Embryonic facial prominence (tissue), 1 donor: Measurements from ENCODE around the gene CARMIL3.

ENCODE experiments used
- DNase-seq: peaks from one replicate; pipeline ENCODE4 v3.0.0-alpha.2; 2016; ENCODE audit errors: extremely low spot score

CARMIL3 gene

DNA sequence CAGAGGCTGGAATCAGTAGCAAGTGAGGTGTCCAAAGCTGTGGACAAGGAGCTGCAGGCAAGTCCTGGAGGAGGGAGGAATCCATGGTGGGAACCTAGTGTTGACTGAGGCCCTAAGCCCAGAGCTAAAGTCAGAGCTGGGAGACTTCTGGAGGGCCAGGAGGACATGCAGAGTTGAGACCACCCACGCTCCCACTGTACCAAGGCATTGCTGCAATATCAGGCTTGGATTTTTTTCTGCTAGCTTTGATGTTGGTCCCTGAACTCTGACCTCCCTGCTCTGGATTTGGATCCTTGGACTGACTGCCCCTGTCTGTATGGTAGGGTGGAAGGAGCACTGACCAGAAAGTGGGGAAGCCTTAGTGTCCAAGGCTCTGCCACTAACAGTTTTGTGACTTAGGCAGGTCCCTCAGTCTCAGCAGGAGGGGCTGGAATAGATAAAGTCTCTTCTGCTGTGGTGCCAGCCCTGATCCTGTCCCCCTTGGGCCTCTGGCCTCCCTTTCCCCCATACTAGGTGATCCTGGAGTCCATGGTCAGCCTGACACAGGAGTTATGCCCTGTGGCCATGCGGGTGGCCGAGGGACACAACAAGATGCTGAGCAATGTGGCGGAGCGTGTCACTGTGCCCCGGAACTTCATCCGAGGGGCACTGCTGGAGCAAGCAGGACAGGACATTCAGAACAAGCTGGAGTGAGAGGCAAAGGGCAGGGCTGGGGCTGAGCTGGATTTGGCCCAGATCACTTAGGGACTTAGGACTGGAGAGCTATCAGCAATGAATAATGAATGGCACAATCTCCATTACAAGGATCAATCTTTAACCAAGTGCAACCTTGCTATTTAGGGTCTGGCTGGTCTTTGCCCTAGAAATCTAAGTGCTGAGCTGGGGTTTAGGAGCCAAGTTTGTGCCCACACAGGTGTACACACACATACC is 9.4 kb downstream of the CARMIL3 start:
- DNase-seq: no peak

GRCh38 chr14:24062216-24062980 is 10.6 kb downstream of the CARMIL3 start:
- no peak for DNase-seq

DNA sequence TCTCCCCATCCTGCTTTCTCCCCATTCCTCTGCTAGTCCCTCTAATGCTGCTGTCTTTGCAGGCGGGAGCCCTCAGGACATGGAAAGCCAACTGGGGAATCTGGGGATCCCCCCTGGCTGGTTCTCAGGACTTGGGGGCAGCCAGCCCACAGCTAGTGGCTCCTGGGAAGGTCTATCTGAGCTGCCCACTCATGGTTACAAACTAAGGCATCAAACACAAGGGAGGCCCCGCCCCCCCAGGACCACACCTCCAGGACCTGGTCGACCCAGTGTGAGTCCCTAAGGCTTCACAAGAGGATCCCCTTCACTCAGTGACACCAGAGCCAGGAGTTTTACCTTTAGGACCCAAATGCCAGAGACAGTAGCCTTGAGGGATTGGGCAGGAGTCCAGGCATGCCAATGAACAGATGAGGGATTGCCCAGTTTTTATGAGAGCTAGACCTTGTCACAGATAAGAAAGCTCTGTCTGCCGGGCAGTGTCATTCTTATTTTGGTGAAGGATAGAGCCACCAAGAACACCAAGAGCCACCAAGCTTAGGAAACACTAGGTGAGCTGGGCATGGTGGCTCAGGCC is 11.5 kb downstream of the CARMIL3 start:
- no peak for DNase-seq

DNA sequence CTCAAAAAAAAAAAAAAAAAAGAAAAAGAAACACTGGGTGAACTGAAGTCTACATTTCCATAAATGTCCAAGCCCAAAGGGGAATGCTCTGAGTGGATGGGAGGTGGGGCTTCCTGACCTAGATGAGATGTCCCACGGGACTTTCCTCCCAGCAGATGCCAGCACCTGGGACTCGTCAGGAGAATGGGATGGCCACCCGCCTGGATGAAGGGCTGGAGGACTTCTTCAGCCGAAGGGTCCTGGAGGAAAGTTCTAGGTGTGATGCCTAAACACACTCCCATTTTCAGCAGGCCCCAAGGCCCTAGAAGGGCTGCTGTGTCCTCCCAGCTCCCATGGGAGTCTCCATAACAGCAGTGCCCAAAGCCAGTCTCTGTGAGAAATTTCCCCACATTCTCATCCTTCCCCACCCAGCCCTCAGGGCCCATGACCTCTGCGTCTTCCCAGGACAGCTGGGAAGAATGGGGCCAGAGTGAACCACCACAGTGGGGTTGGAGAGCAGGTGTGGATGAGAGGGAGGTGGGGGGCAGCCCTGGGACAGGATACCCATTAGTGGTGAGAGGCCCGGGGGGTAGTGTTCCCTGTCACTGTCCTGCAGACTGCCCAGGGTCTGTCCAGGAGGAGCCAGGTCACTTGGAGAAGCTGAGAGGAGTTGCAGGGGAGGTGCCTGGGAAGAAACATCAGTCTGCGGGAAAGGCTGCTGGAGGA is 12.4 kb downstream of the CARMIL3 start:
- no peak for DNase-seq

DNA sequence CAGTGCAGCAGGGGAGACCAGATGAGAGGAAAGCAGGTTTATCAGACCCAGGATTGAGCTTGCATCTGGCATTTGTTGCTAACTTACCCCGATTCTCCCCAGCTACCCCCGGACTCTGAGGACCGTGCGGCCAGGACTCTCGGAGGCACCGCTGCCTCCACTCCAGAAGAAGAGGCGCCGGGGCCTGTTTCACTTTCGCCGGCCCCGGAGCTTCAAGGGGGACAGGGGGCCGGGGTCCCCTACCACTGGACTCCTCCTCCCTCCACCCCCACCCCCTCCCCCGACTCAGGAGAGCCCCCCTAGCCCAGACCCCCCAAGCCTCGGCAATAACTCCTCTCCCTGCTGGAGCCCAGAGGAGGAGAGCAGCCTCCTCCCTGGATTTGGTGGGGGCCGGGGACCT is 13.0 kb downstream of the CARMIL3 start:
- DNase-seq: no peak

GRCh38 chr14:24065408-24065807 is 13.6 kb downstream of the CARMIL3 start:
- no peak for DNase-seq

GRCh38 chr14:24066496-24067132 is 14.8 kb downstream of the CARMIL3 start:
- no peak for DNase-seq

- no peak for DNase-seq
These were observed 15.6 kb downstream of the CARMIL3 start for GRCh38 chr14:24067133-24068082.

- no peak for DNase-seq
These were observed 17.1 kb downstream of the CARMIL3 start for GRCh38 chr14:24068711-24069410.

GRCh38 chr14:24069411-24069735 is 17.6 kb downstream of the CARMIL3 start:
- DNase-seq: no peak

DNA sequence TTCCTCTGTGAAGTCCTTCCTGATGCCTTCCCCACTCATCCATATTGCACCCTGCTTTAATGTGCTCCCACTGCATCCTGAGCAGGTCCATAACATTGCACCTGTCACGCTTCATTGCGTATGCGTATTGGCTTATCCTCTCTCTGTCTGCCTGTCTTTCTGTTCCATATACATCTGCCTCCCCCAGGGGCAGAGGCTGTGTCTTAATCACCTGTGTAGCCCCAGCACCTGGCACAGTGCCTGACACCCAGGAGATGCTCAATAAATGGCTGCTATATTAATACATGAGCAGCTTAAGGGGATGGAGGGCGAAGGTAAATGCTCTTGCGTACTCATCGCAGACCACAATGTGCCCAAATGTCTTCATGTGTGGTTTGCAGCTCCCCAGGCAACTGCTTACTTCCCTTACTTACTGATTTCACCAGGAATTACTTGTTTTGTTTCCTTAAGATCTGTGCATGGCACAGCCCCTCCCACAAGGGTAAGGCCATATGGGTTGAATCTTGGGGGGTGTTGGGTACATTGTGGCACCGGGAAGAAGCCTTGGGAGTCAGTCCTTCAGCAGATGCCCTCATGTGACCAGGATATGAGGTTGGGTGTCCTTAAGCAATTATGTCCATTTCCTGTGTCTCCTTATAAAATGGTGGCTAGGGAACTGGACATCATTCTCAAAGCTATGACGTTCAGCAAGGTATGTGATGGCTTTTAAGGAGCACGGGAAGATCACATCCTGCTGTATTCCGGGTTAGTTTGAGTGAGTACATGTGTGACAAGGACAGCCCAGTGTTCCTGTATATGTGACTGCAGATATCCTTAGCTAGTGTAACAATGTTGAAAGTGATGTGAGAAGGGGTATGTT is 18.7 kb downstream of the CARMIL3 start:
- no peak for DNase-seq

GRCh38 chr14:24071144-24071697 is 19.4 kb downstream of the CARMIL3 start, which contains the start of gene CPNE6:
TSS of gene CPNE6 (plus strand) at chr14:24071562. CDS start at chr14:24072937, 1,375 bp downstream.
- DNase-seq: no peak

GRCh38 chr14:24071836-24072430 is 20.1 kb downstream of the CARMIL3 start:
- no peak for DNase-seq

DNA sequence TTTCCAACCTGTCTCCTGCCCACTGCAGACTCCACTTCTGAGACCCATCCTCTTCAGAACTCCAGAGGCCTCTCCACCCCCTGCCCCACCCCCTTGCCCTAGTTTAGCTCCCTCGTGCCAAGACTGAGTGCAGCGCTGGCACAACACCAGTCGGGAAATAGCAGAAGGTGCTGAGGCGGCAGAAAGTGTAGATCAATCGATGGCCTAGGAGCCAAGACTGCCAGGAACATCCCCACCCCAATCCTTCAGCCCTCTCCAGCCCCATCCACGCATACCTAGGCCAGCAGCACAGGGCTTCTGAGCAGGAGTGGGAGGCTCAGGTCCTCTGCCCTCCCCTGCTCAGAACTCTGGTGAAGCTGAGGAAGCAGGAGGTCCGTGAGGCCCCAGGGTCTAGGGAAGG is 20.6 kb downstream of the CARMIL3 start:
- DNase-seq: no peak

GRCh38 chr14:24072881-24073877 is 21.4 kb downstream of the CARMIL3 start:
- no peak for DNase-seq

DNA sequence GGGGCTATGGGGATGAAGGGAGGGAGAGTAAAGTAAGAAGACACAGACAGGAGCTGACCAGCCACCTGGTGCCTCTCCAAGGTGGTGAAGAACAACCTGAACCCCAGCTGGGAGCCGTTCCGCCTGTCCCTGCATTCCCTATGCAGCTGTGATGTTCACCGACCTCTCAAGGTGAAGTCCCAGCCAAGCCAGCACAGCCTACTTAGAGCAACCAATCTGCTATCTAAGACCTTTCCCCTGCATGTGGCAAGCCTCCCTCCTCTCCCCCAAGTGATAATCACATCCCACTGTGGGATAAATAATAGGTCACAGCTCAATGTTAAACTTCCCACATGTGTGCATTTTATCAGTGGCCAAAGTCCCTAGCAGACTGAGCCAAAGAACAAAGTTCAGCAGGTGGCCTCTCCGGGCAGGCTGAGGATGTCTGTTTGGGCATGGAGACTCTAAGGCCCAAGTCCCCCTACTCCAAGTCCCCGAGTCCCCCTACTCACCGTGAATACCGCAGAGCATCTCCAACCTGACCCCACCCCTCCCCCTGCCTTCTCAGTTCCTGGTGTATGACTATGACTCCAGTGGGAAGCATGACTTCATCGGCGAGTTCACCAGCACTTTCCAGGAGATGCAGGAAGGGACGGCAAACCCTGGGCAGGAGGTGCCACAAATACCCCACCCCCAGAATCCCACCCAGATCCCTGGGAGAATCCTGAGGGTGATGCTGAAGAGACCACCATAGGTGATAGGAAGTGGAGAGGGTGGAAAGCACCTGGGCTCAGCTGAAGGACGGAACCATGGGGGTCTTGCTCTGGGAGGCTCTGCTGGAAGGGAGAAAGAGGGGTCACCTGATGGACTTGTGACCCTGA is 23.0 kb downstream of the CARMIL3 start:
- no peak for DNase-seq
